Osteoblast (primary cell): ENCODE data around the gene DIAPH1. TPM values are rescaled to one million over a fixed set of nuclear protein-coding genes. Genes with fewer than 3 reads are reported as not detected.

ENCODE experiments used
- DNase-seq: peaks from one replicate; pipeline ENCODE4 v3.0.0; 2011; ENCODE audit warnings: low spot score, mixed read lengths; ENCODE audit not compliant: insufficient read length; ENCODE audit errors: missing footprints
- H2AFZ ChIP-seq: 2 replicates; pipeline ENCODE4 v1.6.0; 2011; ENCODE audit warnings: mild to moderate bottlenecking, low read length
- H3K27ac ChIP-seq: 2 replicates; pipeline ENCODE4 v1.5.1; 2011; ENCODE audit warnings: mild to moderate bottlenecking, low read depth, low read length, moderate library complexity
- H3K27me3 ChIP-seq: 2 replicates; pipeline ENCODE4 v1.6.0; 2012; ENCODE audit warnings: mild to moderate bottlenecking, control low read depth, inconsistent platforms, low read length, moderate library complexity; ENCODE audit not compliant: insufficient read depth
- H3K36me3 ChIP-seq: 2 replicates; pipeline ENCODE4 v1.5.1; 2011; ENCODE audit warnings: mild to moderate bottlenecking, low read length, control low read depth, moderate library complexity; ENCODE audit not compliant: insufficient read depth
- H3K4me1 ChIP-seq: 2 replicates; pipeline ENCODE4 v1.5.1; 2011; ENCODE audit warnings: mild to moderate bottlenecking, low read length, control low read depth, moderate library complexity; ENCODE audit not compliant: insufficient read depth
- H3K4me2 ChIP-seq: 2 replicates; pipeline ENCODE4 v1.6.0; 2011; ENCODE audit warnings: mild to moderate bottlenecking, low read length; ENCODE audit not compliant: insufficient read depth
- H3K4me3 ChIP-seq: fragments of 200-600 bp; sonication (generic); 3 replicates; pipeline ENCODE4 v1.5.1; 2012; ENCODE audit warnings: mild to moderate bottlenecking, low read length, inconsistent platforms; ENCODE audit not compliant: insufficient read depth
- H3K79me2 ChIP-seq: 2 replicates; pipeline ENCODE4 v1.6.0; 2012; ENCODE audit warnings: mild to moderate bottlenecking, low read length, control low read depth, inconsistent platforms; ENCODE audit not compliant: insufficient read depth
- H3K9me3 ChIP-seq: 2 replicates; pipeline ENCODE4 v1.5.1; 2011; ENCODE audit warnings: low read depth, low read length, control low read depth
- H4K20me1 ChIP-seq: 2 replicates; pipeline ENCODE4 v1.6.0; 2012; ENCODE audit warnings: mild to moderate bottlenecking, low read length, control low read depth; ENCODE audit not compliant: insufficient read depth
- CTCF ChIP-seq: IDR thresholded peaks from 2 replicates; pipeline ENCODE4 v1.5.1; 2011; ENCODE audit warnings: mild to moderate bottlenecking, low read depth, low read length, moderate library complexity; ENCODE audit errors: extremely low read depth
- total RNA-seq: library from RNA; depleted of rRNA; stranded (reverse); fragments of >200 nt; gene quantifications from 2 replicates; pipeline ENCODE4 v1.2.3, GENCODE V29; 2012

Gene DIAPH1
- total RNA-seq, 1 donor, result 18.5 TPM

DNA sequence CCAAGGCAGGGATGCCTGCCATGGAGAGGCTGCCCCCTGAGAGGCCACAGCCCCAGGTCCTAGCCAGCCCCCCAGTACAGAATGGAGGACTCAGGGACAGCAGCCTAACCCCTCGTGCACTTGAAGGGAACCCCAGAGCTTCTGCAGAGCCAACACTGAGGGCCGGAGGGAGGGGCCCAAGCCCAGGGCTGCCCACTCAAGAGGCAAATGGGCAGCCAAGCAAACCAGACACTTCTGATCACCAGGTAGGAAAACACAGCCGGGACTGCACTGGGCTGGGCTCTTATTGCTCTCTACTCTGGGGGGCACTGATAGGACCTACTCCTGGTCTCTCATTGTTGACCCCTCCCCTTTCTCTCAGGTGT, 21.2 kb upstream of the DIAPH1 start:
- H3K27ac ChIP-seq, result no peak overlapping the region
- H3K4me3 ChIP-seq, result no peak overlapping the region
- H3K79me2 ChIP-seq, result peaks cover 16% of the 10 kb centered on the region
- peaks cover 36% of the 10 kb centered on the region for H4K20me1 ChIP-seq
- DNase-seq, result no peak
- H3K27me3 ChIP-seq, result no peaks in the 10 kb centered on the region
- H2AFZ ChIP-seq, result no peak overlapping the region
- peaks cover 26% of the 10 kb centered on the region for H3K36me3 ChIP-seq
- no peak overlapping the region for H3K4me2 ChIP-seq
- no peak for TF ChIP-seq CTCF
- peaks cover 24% of the 10 kb centered on the region for H3K4me1 ChIP-seq
- no peaks in the 10 kb centered on the region for H3K9me3 ChIP-seq

DNA sequence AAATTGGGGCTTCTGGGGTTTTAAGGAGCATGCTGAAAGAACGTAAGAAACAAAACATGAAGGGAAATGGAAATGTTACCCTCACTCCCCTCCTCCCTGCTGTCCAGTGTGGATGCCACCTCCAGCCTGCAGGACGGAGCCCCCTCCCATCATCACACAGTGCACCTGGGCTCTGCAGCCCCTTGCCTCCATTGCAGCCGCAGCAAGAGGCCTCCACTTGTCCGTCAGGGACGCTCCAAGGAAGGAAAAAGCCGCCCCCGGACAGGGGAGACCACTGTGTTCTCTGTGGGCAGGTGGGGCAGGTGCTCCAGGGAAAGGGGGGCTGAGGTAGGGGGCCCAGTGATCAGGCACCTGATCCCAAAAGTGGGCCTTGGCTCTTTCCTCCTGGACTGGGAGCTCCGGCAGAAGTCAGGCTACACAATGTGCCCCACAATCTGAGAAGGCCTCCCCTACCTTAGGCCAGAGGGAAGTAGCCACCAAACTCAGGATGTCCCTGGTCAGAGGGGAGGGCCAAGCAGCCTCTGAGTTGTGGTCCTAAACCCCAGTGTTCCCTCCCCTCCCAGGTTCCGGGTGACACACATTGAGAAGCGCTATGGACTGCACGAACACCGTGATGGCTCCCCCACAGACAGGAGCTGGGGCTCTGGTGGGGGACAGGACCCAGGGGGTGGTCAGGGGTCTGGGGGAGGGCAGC, 20.7 kb upstream of the DIAPH1 start:
- no peak for TF ChIP-seq CTCF
- no peaks in the 10 kb centered on the region for H3K9me3 ChIP-seq
- H3K4me3 ChIP-seq, result no peak overlapping the region
- H4K20me1 ChIP-seq, result peaks cover 41% of the 10 kb centered on the region
- H3K27ac ChIP-seq, result no peak overlapping the region
- no peak for DNase-seq
- peaks cover 22% of the 10 kb centered on the region for H3K79me2 ChIP-seq
- no peak overlapping the region for H3K4me2 ChIP-seq
- peaks cover 28% of the 10 kb centered on the region for H3K36me3 ChIP-seq
- no peak overlapping the region for H2AFZ ChIP-seq
- H3K4me1 ChIP-seq, result peaks cover 25% of the 10 kb centered on the region
- H3K27me3 ChIP-seq, result no peaks in the 10 kb centered on the region

DNA sequence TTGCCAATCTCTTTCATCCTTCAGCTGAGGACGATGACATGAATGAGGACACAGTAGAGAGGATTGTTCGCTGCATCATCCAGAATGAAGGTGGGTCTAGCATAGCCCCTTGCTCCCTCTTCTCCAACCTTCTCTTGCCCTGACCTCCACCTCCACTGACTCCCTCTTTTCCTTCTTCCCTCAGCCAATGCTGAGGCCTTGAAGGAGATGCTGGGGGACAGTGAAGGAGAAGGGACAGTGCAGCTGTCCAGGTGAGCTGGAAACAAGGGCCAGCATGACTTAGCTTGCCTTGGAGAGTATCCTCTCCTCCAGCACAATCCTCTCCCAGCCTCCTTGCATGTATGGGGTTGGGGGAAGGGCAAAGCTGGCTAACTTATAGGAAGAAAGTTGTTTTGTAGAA, 20.0 kb upstream of the DIAPH1 start:
- H3K4me3 ChIP-seq, result no peak overlapping the region
- peaks cover 48% of the 10 kb centered on the region for H4K20me1 ChIP-seq
- no peak overlapping the region for H2AFZ ChIP-seq
- peaks cover 29% of the 10 kb centered on the region for H3K79me2 ChIP-seq
- no peak for DNase-seq
- H3K27ac ChIP-seq, result no peak overlapping the region
- TF ChIP-seq CTCF, result no peak
- H3K4me1 ChIP-seq, result peaks cover 25% of the 10 kb centered on the region
- no peaks in the 10 kb centered on the region for H3K27me3 ChIP-seq
- peaks cover 21% of the 10 kb centered on the region for H3K36me3 ChIP-seq
- H3K9me3 ChIP-seq, result no peaks in the 10 kb centered on the region
- H3K4me2 ChIP-seq, result no peak overlapping the region

GRCh38 chr5:141637767-141638419, 19.1 kb upstream of the DIAPH1 start:
- no peaks in the 10 kb centered on the region for H3K9me3 ChIP-seq
- peaks cover 25% of the 10 kb centered on the region for H3K4me1 ChIP-seq
- TF ChIP-seq CTCF, result peak; percentile 20
- peak; percentile 91 for DNase-seq
- H2AFZ ChIP-seq, result peak overlapping the region; percentile 92
- H3K4me3 ChIP-seq, result peak overlapping the region; percentile 90
- no peak overlapping the region for H3K27ac ChIP-seq
- peaks cover 20% of the 10 kb centered on the region for H3K36me3 ChIP-seq
- H3K4me2 ChIP-seq, result peak overlapping the region; percentile 100
- H3K79me2 ChIP-seq, result peaks cover 37% of the 10 kb centered on the region
- peaks cover 48% of the 10 kb centered on the region for H4K20me1 ChIP-seq
- H3K27me3 ChIP-seq, result no peaks in the 10 kb centered on the region
